Measurements from ENCODE around the gene CCDC47.

The CCDC47 gene

GRCh38 chr17:63768433-63768832, 5.0 kb downstream of the CCDC47 start:
- POLR2A ChIA-PET = interaction anchor here (2.0 kb wide), 1 partner anchor 26 kb away, joined by 6 read pairs; no protein-coding TSS in a partner anchor
- DNase-seq (ENCODE audit: extremely low spot score) = no peak
- CTCF ChIA-PET = interaction anchor here (0.6 kb wide), 1 partner anchor 338 kb away, joined by 4 read pairs; no protein-coding TSS in a partner anchor
- no peak for TF ChIP-seq FOXM1 (IDR thresholded peaks at IDR 0.05; ENCODE audit: borderline replicate concordance)
- TF ChIP-seq SUZ12 (IDR thresholded peaks at IDR 0.05) = no peak
- TF ChIP-seq HDGF (IDR thresholded peaks at IDR 0.05; ENCODE audit: borderline replicate concordance) = no peak
- TF ChIP-seq LEF1 (IDR thresholded peaks at IDR 0.05; ENCODE audit: borderline replicate concordance) = no peak
- no peak for TF ChIP-seq BHLHE40 (IDR thresholded peaks at IDR 0.05; ENCODE audit: borderline replicate concordance)
- no peak for TF ChIP-seq SP1 (IDR thresholded peaks at IDR 0.05)
- no peak for TF ChIP-seq ELF4 (IDR thresholded peaks at IDR 0.05)
- TF ChIP-seq CTBP1 (IDR thresholded peaks at IDR 0.05; ENCODE audit: borderline replicate concordance) = no peak
- TF ChIP-seq, protein P1, sequence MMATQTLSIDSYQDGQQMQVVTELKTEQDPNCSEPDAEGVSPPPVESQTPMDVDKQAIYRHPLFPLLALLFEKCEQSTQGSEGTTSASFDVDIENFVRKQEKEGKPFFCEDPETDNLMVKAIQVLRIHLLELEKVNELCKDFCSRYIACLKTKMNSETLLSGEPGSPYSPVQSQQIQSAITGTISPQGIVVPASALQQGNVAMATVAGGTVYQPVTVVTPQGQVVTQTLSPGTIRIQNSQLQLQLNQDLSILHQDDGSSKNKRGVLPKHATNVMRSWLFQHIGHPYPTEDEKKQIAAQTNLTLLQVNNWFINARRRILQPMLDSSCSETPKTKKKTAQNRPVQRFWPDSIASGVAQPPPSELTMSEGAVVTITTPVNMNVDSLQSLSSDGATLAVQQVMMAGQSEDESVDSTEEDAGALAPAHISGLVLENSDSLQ (IDR thresholded peaks at IDR 0.05) = no peak
- no peak for TF ChIP-seq FOXK2 (IDR thresholded peaks at IDR 0.05)
- no peak for TF ChIP-seq L3MBTL2 (conservative IDR thresholded peaks at IDR 0.05)
- no peak for TF ChIP-seq NFRKB (IDR thresholded peaks at IDR 0.05)
- no peak for TF ChIP-seq ARNT (IDR thresholded peaks at IDR 0.05)
- no peak for TF ChIP-seq TARDBP (IDR thresholded peaks at IDR 0.05)
- TF ChIP-seq ZNF384 (IDR thresholded peaks at IDR 0.05) = no peak
- no peak for TF ChIP-seq FOXA1 (IDR thresholded peaks at IDR 0.05)

DNA sequence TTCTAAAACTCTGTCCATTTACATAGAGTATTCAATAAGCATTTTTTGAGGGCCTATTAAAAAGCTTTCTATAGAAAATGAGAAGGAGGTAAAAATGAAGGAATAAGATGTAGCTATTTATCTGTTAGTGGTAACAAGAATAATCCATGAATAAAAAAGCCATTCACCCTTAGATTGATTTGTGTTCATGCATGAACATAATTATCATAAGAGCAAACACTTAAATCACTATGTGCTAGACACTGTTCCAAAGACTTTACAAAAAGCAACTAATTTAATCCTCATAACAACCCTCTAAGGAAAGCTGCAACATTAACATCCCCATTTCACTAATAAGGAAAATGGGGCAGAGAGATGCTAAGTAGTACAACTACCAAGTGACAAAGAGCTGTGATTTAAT, 6.6 kb downstream of the CCDC47 start:
- CTCF ChIA-PET = no interaction called here
- POLR2A ChIA-PET = interaction anchor here (1.2 kb wide), 1 partner anchor 9 kb away, joined by 4 read pairs; no protein-coding TSS in a partner anchor

DNA sequence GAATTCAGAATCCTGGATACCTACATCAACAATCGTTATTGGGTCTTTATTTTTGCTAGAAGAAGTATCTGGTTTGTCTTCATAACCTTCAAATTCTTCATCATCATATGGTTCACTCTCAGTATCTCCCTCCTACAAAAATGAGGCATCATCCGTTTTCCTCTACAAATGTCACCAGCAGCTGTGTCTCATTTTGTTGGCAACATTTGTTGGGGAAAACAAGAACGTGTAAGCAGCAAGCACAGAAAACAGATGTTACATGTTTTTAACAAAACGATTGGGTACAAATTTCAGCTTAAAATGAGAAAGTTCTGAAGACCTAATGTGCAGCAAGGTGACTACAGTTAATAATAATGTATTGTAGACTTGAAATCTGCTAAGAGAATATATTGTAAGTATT, 8.7 kb downstream of the CCDC47 start:
- no peak for DNase-seq (ENCODE audit: extremely low spot score)
- POLR2A ChIA-PET = interaction anchor here (2.1 kb wide), 1 partner anchor 9 kb away, joined by 24 read pairs; the partner anchor contains the start of genes CCDC47 and DDX42
- CTCF ChIA-PET = no interaction called here
- no peak for TF ChIP-seq SP1 (IDR thresholded peaks at IDR 0.05)
- no peak for TF ChIP-seq HDGF (IDR thresholded peaks at IDR 0.05; ENCODE audit: borderline replicate concordance)
- TF ChIP-seq, protein P1 (IDR thresholded peaks at IDR 0.05) = no peak
- no peak for TF ChIP-seq L3MBTL2 (conservative IDR thresholded peaks at IDR 0.05)

More for the DNA sequence above, 6.6 kb downstream of the CCDC47 start:
- TF ChIP-seq ZNF384 (IDR thresholded peaks at IDR 0.05) (no peak), SP1 (IDR thresholded peaks at IDR 0.05) (no peak), ELF4 (IDR thresholded peaks at IDR 0.05) (0 out of 2 replicates have a peak, but pooled peaks have one; percentile 12), NFRKB (IDR thresholded peaks at IDR 0.05) (no peak)
- DNase-seq (ENCODE audit: extremely low spot score) = no peak

DNA sequence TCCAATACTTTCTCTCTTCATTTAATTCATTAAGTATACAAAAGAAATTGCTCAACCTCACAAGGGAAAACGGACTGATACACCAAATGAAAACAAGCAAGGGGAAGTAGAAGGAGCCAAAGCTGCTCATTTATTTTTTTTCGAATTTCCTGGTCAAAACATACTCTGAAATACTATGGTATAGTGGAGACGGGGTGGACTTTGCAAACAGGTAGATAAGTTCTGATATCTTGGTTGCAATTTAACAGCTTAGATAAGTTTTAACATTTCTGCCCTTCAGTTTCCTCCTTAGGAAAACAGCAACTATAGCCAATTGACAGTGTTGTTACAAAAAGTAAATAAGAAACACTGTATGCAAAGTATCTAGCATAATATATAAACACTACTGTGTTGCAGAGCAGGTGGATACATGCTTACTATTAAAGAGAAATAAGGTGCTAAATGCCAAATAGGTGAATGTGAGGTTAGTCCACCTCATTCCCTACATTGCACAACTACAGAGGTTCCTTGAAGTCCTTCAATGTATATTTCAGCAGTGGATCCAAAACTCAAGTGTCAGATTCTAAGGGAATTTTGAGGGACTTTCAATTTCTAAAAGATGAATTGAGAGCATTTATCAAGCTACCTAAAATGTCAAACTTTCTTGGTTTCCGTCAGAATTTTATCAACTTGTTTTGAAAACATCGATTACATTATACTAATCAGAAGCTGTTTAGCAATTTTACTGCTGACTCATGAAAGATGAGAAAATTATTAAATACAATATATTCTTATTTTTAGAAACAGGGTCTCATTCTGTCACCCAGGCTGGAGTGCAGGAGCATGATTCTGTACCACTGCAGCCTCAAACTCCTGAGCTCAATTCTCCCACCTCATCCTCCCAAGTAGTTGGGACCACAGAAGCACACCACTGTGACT, 11.0 kb downstream of the CCDC47 start:
- TF ChIP-seq ZNF384 (IDR thresholded peaks at IDR 0.05) = no peak
- TF ChIP-seq ARNT (IDR thresholded peaks at IDR 0.05) = no peak
- no peak for TF ChIP-seq SUZ12 (IDR thresholded peaks at IDR 0.05)
- no peak for TF ChIP-seq BHLHE40 (IDR thresholded peaks at IDR 0.05; ENCODE audit: borderline replicate concordance)
- TF ChIP-seq LEF1 (IDR thresholded peaks at IDR 0.05; ENCODE audit: borderline replicate concordance) = no peak
- POLR2A ChIA-PET = interaction anchor here (0.8 to 1.4 kb wide), 2 partner anchors 11 kb away, joined by 4 to 10 read pairs; partner anchors contain the start of genes CCDC47 and DDX42
- CTCF ChIA-PET = interaction anchor here (0.7 kb wide), 1 partner anchor 13 kb away, joined by 3 read pairs; no protein-coding TSS in a partner anchor
- no peak for DNase-seq (ENCODE audit: extremely low spot score)

DNA sequence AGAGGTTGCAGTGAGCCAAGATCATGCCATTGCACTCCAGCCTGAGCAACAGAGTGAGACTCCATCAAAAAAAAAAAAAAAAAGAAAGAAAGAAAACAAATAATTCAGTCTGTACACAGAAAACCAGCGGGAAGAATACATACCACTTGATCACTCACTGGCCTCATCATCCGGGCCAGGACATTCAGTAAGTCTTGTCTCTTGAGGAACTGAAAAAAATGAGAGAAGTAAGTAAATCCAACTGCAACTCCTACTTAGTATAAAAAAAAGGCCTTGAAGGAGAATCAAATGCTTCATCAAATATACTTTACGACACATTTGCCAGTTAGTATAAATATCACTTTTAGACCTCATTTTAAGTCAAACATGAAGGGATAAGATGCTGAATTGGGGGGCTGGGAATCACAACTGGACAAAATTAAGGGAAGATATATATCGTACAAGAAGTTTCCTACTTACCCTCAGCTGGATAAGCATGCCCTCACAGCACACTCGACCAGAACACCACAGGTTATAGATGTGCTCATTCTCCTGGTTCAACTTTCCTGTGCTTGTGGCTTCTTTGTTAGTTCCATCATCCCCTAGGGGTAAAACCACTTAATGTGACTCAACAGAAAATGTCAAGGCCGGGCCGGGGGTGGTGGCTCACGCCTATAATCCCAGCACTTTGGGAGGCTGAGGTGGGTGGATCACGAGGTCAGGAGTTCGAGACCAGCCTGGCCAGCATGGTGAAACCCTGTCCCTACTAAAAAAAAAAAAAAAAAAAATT, 12.4 kb downstream of the CCDC47 start:
- ChIA-PET POLR2A (interaction anchor here (1.4 kb wide), 1 partner anchor 13 kb away, joined by 10 read pairs; the partner anchor contains the start of genes CCDC47 and DDX42), CTCF (no interaction called here)
- no peak for DNase-seq (ENCODE audit: extremely low spot score)
- TF ChIP-seq ELF4 (IDR thresholded peaks at IDR 0.05) (no peak), NFRKB (IDR thresholded peaks at IDR 0.05) (no peak), LEF1 (IDR thresholded peaks at IDR 0.05; ENCODE audit: borderline replicate concordance) (no peak), HDGF (IDR thresholded peaks at IDR 0.05; ENCODE audit: borderline replicate concordance) (no peak), BHLHE40 (IDR thresholded peaks at IDR 0.05; ENCODE audit: borderline replicate concordance) (no peak), CTBP1 (IDR thresholded peaks at IDR 0.05; ENCODE audit: borderline replicate concordance) (no peak), FOXA1 (IDR thresholded peaks at IDR 0.05) (no peak), SUZ12 (IDR thresholded peaks at IDR 0.05) (no peak)

- DNase-seq (ENCODE audit: extremely low spot score) = no peak
- ChIA-PET POLR2A (interaction anchor here (2.7 kb wide), 1 partner anchor 15 kb away, joined by 14 read pairs; the partner anchor contains the start of genes CCDC47 and DDX42), CTCF (no interaction called here)
- TF ChIP-seq CTBP1 (IDR thresholded peaks at IDR 0.05; ENCODE audit: borderline replicate concordance) = no peak
- TF ChIP-seq ZNF384 (IDR thresholded peaks at IDR 0.05) = no peak
- TF ChIP-seq FOXM1 (IDR thresholded peaks at IDR 0.05; ENCODE audit: borderline replicate concordance) = no peak
- no peak for TF ChIP-seq FOXK2 (IDR thresholded peaks at IDR 0.05)
- no peak for TF ChIP-seq LEF1 (IDR thresholded peaks at IDR 0.05; ENCODE audit: borderline replicate concordance)
- TF ChIP-seq NFRKB (IDR thresholded peaks at IDR 0.05) = no peak
These were observed 15.0 kb downstream of the CCDC47 start for GRCh38 chr17:63758428-63758827.

Measured in HEK293T (cell line).